Renal pelvis (tissue), 3 donors: Measurements from ENCODE around the gene COL4A1. TPM values are rescaled to one million over a fixed set of nuclear protein-coding genes. Genes with fewer than 3 reads are reported as not detected.

Experiments
- polyA plus RNA-seq, 3 donors: library from polyadenylated mRNA; unstranded; fragments of 120-200 nt; gene quantifications; one replicate each; pipeline ENCODE4 v1.2.1, GENCODE V29; 2013; ENCODE audit not compliant: insufficient read length in 3 of 3

The COL4A1 gene
- polyA plus RNA-seq, 3 donors: 465 to 569 (median 551) TPM

Other genes starting within 250 kb of the COL4A1 start
- 100 to 1,000 TPM; 465 to 580 (median 554) TPM for gene COL4A2, start 127 bp upstream of the COL4A1 start, polyA plus RNA-seq